NCI-H1092 (cell line): ENCODE measurements around the gene HOXD3.

Experiments
- DNase-seq: peaks from one replicate; lab custom pipeline; 2025; lab: John Stamatoyannopoulos, UW

HOXD3 gene

DNA sequence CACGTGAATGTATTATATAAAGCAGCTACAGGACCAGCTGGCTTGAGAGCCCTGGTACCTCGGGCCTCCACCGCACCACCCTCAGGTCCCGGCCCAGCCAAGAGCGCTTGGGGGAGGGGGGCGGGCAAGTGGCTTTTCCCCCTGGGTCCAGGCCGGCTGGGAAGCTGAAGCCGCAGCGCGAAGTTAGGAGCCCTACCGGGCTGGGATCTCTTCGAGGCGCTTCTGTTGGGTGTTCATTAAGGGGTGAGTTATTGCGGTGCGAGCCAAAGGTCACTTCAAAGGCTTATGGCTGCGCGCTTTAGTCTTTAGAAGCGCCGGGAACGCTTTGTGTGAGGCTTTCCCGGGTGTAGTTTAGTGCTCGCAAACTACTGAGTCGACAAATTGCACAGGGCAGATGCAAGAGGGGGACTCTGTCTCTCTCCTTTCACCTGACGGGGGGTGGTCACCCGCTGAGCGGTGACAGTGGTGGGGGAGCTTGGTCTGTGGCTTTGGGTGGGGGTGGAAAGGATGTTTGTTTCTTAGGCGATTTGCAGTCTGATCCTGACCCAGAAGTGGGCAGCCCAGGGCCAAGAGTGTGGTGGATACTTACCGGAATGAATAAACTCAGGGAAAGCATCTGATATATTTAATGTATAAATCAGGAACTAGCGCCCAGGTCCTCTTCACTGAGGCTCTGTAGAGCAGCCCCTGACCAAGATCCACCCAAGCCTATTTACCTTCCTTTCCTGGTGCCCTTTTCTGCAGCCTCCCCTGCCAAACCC is 6.0 kb downstream of the HOXD3 start:
- DNase-seq: no peak

DNA sequence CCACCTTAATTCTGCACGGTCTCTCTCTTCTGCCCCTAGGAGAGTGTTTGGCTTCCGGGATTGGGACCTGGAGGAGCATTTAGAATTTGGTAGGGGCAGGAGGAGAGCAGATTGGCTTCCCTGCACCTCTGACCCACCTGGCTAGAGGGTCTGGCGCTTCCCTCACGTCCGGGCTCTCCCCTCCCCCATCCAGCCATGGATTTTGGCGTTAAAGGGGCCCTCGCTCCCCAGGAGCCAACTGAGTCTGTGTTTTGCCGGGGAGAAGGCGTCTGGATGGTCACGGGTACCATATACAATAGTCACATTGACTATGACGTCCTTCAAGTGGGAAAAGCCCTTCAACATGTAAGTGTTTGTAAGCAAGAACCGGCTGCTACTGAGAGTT is 6.6 kb downstream of the HOXD3 start:
- DNase-seq: no peak

DNA sequence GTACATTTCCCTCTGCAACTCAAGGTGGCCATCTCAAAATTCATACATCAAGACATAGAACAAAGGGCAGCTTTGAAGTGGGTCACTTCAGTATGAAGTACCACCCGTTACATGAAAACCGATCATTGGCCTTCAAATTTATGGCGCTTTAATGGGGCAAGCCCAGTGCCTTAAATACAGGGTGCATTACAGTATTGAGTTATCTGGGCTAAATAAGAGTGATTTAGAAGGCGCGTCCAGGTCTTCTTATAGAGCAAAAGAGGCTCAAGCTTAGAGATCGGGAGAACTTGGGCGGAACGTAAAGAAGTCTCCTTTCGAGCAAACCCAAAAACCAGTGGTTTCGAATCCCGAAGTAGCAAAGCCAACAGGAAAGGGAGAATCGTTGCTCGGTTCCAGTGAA is 7.1 kb downstream of the HOXD3 start:
- no peak for DNase-seq

DNA sequence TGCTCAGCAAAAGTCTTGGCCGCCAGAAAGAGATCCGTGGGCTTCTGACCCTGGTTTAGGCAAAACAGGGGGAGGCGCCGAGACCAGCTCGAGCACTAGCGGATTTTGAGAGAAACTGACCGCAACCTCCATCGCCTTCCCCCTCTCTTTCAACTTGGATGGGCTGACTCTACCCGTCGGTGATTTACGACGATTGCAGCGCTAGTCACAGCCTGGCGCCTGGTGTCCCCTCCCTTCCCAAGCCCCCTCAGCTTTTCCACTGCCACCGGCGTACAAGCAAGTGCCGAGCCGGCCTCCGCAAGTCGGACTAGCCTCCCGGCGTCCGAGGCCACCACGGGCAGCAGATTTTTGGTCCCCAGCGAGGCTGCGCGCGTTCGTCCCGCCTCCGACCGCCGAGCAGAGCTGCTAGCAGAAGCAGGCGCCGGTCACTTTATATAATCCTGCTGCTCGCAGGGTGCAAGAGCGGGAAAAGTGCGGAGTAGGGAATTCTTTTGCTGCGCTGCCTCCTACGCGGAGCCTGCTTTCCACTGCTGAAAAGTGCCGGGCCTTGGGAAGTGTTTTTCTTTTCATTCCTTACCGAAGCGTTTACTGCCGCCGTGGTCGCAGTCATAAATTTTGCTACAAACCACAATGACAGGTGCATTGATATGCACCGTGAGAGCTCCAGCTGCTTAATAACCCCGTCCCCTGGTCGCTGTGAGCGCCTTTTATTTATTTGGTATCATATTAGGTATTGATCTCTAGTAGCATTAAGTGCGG is 7.7 kb downstream of the HOXD3 start:
- DNase-seq: no peak

DNA sequence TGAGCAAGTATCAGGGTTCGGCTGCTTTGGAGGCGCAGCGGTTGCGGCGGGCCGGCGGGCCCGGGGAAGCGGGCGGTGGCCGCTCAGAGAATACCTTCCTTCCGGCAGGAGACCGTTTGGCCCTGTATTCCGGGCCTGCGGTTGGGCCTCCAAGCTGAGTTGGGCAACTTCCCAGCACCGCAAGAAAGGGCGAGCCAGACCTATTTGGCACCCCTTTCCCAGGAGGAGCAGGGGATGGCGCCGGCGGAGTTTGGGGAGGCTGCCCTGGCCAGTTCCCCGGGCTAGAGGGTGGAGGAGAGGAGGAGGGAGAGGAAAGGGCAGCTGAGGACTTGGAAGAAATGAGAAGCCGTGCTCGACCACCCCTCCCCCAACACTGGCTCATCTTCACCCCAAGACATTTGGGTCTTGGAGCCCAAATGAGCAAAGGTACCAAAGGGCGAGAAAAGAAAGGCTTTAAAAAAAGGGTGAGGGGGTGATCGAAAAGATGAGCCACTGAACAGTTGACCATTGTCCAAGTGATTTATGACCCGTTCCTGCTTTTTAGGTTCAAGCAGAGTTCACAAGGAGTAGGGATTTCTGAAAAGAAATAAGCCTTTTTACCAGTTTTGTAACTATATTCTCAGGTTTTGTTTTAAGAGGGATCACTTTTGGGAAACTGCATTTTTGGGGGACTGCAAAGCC is 8.4 kb downstream of the HOXD3 start:
- no peak for DNase-seq

DNA sequence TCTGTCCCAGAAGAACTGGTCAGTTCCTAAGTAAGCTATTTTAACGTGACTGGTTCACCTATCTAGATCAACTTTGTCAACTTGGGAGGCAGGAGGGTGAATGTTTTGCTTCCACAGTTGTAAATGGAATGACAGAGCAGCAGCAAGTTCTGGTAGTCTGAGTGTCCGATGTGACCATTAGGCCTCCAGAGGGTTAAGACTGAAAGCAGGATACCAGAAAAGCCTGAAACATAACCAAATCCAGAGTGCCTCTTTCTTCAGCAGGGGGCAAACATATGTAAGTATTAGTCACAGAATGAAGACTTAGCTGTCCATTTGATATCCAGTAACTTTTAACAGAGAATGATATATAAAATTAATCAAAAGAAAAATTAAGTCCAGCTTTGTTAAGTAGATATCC is 9.2 kb downstream of the HOXD3 start:
- DNase-seq: no peak

DNA sequence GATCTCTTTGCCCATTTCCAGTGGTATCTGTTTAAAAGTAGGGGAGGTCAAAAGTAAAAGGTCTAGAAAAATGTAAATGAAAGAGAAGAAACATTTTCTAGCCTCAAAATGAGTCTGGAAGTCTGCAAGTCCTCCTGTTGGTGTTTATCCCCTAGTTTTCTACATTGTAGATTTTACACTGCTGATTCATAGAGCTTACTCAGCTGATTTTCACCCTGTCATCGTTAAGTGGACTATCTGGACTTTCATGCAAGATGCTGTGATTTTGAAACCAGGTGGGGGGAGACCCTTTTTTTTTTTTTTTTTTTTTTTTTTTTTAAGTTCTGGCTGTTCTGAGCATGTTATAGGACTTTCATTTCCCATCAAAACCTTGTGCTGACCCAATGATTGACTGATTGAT is 10.3 kb downstream of the HOXD3 start:
- no peak for DNase-seq

DNA sequence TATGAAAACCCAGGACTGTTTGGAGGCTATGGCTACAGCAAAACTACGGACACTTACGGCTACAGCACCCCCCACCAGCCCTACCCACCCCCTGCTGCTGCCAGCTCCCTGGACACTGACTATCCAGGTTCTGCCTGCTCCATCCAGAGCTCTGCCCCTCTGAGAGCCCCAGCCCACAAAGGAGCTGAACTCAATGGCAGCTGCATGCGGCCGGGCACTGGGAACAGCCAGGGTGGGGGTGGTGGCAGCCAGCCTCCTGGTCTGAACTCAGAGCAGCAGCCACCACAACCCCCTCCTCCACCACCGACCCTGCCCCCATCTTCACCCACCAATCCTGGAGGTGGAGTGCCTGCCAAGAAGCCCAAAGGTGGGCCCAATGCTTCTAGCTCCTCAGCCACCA is 12.1 kb downstream of the HOXD3 start:
- no peak for DNase-seq

DNA sequence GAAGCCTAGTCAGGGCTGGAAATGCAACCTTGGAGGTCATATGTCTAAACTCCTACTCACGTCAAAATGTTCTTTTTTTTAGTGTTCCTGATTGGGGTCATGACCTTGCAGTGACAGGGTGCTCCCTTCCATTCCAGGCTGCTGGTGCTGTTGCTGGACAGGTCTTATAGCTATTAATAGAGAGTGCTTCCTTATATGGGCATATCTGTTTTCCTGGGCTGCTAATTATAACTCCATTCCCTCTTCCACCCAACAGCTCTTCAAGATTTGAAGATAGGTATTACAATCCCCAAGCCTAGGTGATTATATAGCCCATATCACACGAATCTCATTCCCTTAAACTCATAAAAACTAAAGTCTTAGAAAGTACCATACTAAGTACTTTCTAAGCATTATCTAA is 12.6 kb downstream of the HOXD3 start:
- no peak for DNase-seq

DNA sequence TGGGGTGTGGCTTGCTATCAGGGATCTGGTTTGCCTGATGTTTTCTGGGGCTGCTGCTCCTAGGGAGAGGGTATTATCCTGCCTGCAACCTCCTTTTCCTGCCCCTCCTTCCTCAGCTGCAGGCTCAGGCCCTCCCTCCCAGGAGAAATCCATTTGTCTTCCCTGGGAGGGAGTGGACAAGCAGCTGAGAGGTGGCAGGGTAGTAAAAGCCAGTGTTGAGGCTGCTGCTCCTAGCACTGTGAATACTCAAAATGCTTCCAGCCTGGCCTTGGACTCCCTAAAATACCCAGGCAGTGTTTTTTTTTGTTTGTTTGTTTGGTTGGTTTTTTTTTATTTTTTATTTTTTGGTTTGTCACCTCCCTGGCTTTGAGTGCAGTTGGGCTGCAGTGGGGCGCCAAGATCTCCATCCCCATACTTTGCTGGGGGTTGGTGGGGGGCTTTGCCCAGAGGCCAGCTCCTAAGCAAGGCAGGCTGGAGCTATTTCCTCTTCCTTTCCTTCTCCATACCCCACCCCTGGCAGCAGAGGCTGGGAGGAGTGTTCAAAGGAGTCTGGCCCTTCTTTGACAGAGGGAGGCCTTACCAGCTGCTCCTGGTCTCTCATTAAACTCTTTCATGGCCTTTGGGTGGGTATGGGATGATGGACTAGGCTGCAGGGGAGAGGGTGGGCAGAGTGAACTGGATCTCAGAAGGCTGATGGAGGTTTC is 13.6 kb downstream of the HOXD3 start:
- no peak for DNase-seq

DNA sequence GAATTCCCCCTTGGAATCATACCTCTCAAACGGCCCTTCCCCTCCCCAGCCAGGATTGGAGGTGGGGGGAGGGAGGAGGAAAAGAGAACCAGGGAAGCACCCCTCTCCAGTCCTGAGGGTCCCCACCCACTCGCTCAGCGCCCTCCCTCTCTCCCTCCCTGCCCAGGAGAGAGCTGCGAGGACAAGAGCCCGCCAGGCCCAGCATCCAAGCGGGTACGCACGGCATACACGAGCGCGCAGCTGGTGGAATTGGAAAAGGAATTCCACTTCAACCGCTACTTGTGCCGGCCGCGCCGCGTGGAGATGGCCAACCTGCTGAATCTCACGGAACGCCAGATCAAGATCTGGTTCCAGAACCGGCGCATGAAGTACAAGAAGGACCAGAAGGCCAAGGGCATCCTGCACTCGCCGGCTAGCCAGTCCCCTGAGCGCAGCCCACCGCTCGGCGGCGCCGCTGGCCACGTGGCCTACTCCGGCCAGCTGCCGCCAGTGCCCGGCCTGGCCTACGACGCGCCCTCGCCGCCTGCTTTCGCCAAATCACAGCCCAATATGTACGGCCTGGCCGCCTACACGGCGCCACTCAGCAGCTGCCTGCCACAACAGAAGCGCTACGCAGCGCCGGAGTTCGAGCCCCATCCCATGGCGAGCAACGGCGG is 14.4 kb downstream of the HOXD3 start:
- DNase-seq: no peak

DNA sequence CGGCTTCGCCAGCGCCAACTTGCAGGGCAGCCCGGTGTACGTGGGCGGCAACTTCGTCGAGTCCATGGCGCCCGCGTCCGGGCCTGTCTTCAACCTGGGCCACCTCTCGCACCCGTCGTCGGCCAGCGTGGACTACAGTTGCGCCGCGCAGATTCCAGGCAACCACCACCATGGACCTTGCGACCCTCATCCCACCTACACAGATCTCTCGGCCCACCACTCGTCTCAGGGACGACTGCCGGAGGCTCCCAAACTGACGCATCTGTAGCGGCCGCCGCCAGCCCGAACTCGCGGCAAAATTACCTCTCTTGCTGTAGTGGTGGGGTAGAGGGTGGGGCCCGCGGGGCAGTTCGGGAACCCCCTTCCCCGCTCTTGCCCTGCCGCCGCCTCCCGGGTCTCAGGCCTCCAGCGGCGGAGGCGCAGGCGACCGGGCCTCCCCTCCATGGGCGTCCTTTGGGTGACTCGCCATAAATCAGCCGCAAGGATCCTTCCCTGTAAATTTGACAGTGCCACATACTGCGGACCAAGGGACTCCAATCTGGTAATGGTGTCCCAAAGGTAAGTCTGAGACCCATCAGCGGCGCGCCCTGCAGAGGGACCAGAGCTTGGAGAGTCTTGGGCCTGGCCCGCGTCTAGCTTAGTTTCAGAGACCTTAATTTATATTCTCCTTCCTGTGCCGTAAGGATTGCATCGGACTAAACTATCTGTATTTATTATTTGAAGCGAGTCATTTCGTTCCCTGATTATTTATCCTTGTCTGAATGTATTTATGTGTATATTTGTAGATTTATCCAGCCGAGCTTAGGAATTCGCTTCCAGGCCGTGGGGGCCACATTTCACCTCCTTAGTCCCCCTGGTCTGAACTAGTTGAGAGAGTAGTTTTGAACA is 15.1 kb downstream of the HOXD3 start:
- DNase-seq: no peak

DNA sequence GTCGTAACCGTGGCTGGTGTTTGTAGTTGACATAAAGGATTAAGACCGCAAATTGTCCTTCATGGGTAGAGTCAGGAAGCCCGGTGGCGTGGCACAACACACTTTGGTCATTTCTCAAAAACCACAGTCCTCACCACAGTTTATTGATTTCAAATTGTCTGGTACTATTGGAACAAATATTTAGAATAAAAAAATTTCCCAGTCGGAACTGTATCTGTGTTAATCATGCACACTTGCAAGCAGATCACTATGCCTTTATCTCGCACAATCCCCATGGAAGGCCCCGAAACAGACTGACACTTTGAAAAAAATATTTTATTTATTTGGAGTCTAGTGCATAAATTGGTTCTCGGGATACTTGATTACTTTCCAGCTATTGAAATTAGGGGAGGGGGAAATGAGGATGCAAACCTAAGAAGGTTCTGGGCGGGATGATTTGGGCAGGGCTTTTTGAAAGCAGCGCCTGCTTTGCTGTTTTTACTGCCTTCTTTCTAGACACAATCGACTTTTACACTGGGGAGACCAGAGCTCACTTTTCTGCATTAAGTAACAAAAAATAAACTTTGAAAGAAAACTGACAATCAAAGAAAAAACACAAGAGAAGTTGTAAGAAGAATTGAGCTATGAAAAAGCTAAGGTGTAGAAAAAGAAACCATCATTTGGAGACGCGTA is 15.9 kb downstream of the HOXD3 start:
- DNase-seq: no peak

DNA sequence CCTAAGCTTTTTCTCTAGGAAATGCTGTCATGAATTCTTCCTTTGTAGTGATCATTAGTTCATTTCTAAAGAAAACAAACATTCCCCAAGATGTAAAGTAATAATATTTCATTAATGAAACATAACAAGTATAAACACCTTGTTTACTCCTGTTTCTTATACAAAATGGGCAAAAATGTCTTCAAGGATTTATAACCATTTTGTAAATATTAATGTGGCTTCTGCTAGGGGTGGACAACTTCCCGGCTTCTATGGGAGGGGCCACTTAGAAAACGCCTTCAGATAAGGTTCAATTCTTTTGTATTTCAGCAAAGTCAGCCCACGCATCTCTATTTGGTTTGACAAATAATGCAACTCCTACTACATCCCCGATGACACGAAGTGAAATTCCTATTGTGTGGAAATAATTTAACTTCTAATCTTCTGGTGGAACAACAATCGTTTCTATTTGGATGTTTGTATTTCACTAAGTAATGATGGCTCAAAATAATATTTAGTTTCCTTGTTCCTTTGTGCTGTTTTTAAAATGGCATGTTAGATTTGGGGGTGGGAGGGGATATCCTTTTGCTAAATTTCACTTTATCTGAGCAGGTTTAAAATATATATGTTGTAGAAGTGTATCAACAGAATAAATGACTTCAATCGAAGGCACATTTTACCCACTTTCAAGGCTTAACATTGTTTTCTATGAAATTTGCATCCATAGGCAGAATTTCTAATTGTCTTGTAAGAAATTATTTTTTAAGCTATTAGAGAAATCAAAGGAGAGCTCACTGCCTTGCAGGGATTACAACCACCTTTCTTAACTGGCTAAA is 16.7 kb downstream of the HOXD3 start:
- no peak for DNase-seq

DNA sequence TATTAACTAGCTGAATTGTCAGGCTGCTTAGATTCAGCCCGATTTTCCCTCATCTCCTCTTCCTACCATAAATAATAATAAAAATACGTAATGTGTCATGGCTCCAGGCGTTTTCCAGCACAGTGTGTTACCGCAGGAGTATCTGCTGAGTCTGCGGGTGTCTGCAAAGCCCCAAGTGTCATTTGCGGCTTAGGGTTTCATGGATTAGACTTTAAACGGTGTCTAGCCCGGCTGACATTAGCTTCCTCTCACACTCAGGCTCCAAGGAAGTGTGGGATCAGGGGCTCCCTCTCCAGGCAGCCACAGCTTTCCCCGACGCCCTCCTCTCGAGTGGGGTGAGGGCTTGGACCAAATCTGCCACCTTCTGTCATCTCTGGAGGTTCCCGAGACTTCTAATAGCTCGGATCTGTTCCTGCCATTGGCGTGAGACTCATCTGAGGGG is 17.3 kb downstream of the HOXD3 start:
- no peak for DNase-seq

DNA sequence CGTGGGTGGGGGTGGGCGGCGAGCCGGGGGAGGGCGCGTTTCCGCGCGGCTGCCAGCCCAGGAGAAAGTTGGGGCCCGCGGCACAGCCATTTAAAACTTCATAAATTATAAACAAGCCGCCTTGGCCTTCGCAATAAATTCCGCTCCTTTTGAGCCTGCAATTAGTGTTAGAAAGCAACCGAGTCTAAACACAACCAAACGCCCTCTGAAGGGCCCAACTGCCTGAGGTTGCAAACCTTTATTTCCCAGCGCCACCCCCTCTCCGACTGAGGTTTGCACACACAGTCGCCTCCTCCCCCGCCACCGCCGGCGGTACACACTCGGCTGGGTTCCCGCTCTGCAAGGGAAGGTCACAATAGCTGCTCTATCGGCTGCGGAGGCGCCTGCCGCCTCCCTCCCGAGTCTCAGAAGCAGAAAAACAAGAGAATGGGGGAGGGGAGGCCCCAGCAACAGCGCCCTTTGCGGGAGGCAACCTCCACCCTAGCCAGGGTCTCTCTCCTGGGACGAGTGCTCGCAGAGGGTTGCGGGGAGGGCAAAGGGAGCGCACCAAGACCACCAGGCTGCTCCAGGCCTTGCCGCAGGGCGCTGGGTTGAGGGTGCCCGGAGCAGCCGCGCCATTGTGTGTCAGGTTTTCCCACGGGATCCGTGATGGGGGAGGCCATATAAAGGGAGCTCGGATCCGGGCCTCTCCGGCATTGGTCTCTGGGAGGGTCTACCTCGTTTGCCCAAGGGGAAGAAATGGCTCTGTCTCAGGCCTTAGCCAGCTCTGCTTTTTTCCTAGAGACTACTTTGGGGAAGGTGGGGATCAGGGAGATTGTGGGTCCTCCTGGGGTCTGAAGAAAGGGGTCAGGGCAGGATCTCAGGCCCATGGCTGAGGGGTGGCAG is 18.0 kb downstream of the HOXD3 start:
- peak; percentile 67 for DNase-seq

DNA sequence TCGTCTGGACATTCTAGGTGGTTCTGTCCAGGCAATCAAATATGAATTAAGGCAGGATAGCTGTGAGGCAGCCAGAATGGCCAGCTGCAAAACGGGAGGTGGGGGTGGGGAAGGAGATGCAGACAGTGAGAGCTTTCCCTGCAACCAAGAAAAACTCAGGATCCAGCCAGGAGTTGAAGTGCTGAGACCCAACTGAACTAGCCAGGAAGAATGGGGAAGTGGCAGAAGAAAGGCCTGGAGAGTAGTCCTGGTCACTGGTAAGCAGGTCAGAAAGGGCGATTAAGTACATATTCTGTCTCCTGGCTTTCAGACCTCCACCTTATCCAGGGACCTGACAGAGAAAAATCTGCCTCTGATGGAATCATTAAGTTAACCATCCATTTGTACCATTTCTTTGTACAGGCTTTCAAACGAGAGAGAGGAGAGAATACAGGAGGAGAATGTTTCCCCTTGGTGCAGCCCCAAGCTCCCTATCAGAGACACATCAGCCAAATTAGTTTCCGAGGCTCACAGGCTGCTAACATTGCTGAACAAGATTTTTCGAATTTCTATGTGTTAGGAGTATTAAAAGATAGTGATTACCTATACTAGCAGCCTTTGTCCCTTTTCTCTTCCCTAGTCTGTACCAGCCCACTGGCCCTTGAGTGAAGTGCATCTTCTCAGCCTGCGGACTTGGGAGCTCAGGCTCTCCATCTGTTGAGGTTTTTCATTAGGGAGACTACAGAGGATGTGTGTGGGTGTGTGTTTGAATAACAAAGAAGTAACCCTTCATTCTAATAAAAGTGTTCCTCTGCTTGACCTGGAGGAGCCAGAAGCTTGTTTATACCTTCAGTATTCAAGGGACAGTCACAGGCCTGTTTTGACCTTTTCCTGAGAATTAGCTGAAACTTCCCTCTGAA is 18.9 kb downstream of the HOXD3 start:
- DNase-seq: no peak
